SK-N-SH (cell line): ENCODE results near the gene DNMT3A. TPM values are rescaled to one million over a fixed set of nuclear protein-coding genes. Genes with fewer than 3 reads are reported as not detected.
A peak's percentile ranks its signal among the peaks of the same experiment; 100 is the strongest.

Experiments
- CTCF ChIA-PET: fragments of 300-600, 350-600 bp; formaldehyde crosslinking; extraction: SDS; loops from one replicate; lab custom pipeline; 2021; lab: Yijun Ruan, JAX
- POLR2A ChIA-PET: fragments of 350-600 bp; sonication (Branson Sonifier 250); formaldehyde crosslinking; extraction: SDS; loops from one replicate; lab custom pipeline; 2020; ENCODE audit warnings: antibody characterized with exemption, inconsistent platforms; lab: Yijun Ruan, JAX
- DNase-seq: peaks from one replicate; pipeline ENCODE4 v3.0.0; 2012
- H2AFZ ChIP-seq: fragments of 200-600 bp; sonication (generic); 2 replicates; pipeline ENCODE4 v1.8.1; 2016; ENCODE audit warnings: antibody characterized with exemption, mild to moderate bottlenecking, low read depth
- H3F3A ChIP-seq: fragments of 200-600 bp; sonication (generic); replicated peaks from 2 replicates; pipeline ENCODE3; 2016; ENCODE audit warnings: antibody characterized with exemption, mild to moderate bottlenecking; ENCODE audit not compliant: insufficient read depth
- H3K27ac ChIP-seq, 2 experiments: fragments of 200-500 bp in 1 of 2; fragments of 200-600 bp in 1 of 2; sonication (Bioruptor generic) in 1 of 2; sonication (generic), shearing (Covaris generic) in 1 of 2; 2 replicates each; pipeline versions ENCODE4 v1.5.1 to v1.6.1; 2014 to 2016; ENCODE audit warnings: low read depth in 2 of 2, inconsistent platforms in 1 of 2, low read length in 1 of 2, mild to moderate bottlenecking in 1 of 2, mixed read lengths in 1 of 2
- H3K27me3 ChIP-seq: fragments of 200-600 bp; sonication (generic), shearing (Covaris generic); 2 replicates; pipeline ENCODE4 v1.6.1; 2016; ENCODE audit warnings: mixed run types; ENCODE audit not compliant: insufficient read depth
- H3K36me3 ChIP-seq, 2 experiments: fragments of 200-500 bp in 1 of 2; fragments of 200-600 bp in 1 of 2; sonication (Bioruptor generic) in 1 of 2; sonication (generic) in 1 of 2; replicated peaks in 1 of 2; 2 replicates each; pipeline versions ENCODE3 to v1.5.1; 2014 to 2016; ENCODE audit warnings: low read length in 1 of 2, mild to moderate bottlenecking in 1 of 2; ENCODE audit not compliant: insufficient read depth in 2 of 2, control insufficient read depth in 1 of 2
- H3K4me1 ChIP-seq, 2 experiments: fragments of 200-500 bp in 1 of 2; fragments of 200-600 bp in 1 of 2; sonication (Bioruptor generic) in 1 of 2; sonication (generic), shearing (Covaris generic) in 1 of 2; 2 replicates each; pipeline versions ENCODE4 v1.5.1 to v1.6.1; 2014 to 2016; ENCODE audit warnings: low read depth in 1 of 2, low read length in 1 of 2, mixed run types in 1 of 2; ENCODE audit not compliant: insufficient read depth in 2 of 2, control insufficient read depth in 1 of 2
- H3K4me2 ChIP-seq: fragments of 200-600 bp; sonication (generic), shearing (Covaris generic); 2 replicates; pipeline ENCODE4 v1.6.1; 2017; ENCODE audit warnings: mixed run types
- H3K4me3 ChIP-seq, 2 experiments: fragments of 200-500 bp in 1 of 2; fragments of 200-600 bp in 1 of 2; sonication (Bioruptor generic) in 1 of 2; sonication (generic), shearing (Covaris generic) in 1 of 2; 2 replicates each; pipeline versions ENCODE4 v1.5.1 to v1.8.1; 2014 to 2016; ENCODE audit warnings: low read depth in 2 of 2, inconsistent platforms in 1 of 2, low read length in 1 of 2, mild to moderate bottlenecking in 1 of 2, mixed read lengths in 1 of 2, moderate library complexity in 1 of 2
- H3K79me2 ChIP-seq: fragments of 200-600 bp; sonication (generic); 2 replicates; pipeline ENCODE4 v1.8.1; 2017; ENCODE audit warnings: mild to moderate bottlenecking; ENCODE audit not compliant: insufficient read depth
- H3K9ac ChIP-seq: fragments of 200-600 bp; sonication (generic); 2 replicates; pipeline ENCODE4 v1.6.1; 2017; ENCODE audit warnings: mixed run types
- H3K9me2 ChIP-seq: fragments of 200-600 bp; sonication (generic); 2 replicates; pipeline ENCODE4 v1.6.1; 2017; ENCODE audit warnings: mixed run types
- H3K9me3 ChIP-seq: fragments of 200-600 bp; sonication (generic); 2 replicates; pipeline ENCODE4 v1.6.1; 2017; ENCODE audit warnings: mixed run types, mild to moderate bottlenecking, moderate library complexity
- H4K20me1 ChIP-seq: fragments of 200-600 bp; sonication (generic); 2 replicates; pipeline ENCODE4 v1.6.1; 2017; ENCODE audit warnings: mild to moderate bottlenecking, mixed run types; ENCODE audit not compliant: insufficient read depth
- ELF1 ChIP-seq: IDR thresholded peaks from 2 replicates; pipeline ENCODE4 v1.4.0; 2012
- EZH2phosphoT487 ChIP-seq: fragments of 200-600 bp; sonication (generic); IDR thresholded peaks from 2 replicates; pipeline ENCODE4 v1.6.1; 2017; ENCODE audit warnings: low read depth, mixed run types, mild to moderate bottlenecking, antibody characterized with exemption, moderate library complexity, borderline replicate concordance
- FOXJ3 ChIP-seq: sonication (generic); formaldehyde crosslinking; IDR thresholded peaks from 2 replicates; pipeline ENCODE4 v1.5.1; 2020; ENCODE audit warnings: mild to moderate bottlenecking, missing genetic modification reagents
- MEF2A ChIP-seq: IDR thresholded peaks from 2 replicates; pipeline ENCODE4 v1.4.0; 2012; ENCODE audit warnings: low read depth, borderline replicate concordance
- NFIC ChIP-seq: IDR thresholded peaks from 2 replicates; pipeline ENCODE4 v1.4.0; 2012; ENCODE audit warnings: borderline replicate concordance
- NRF1 ChIP-seq: IDR thresholded peaks from 2 replicates; pipeline ENCODE4 v1.6.1; 2012; ENCODE audit warnings: low read depth, mild to moderate bottlenecking, low read length
- PBX3 ChIP-seq: IDR thresholded peaks from 2 replicates; pipeline ENCODE4; 2012
- RAD21 ChIP-seq: IDR thresholded peaks from 2 replicates; pipeline ENCODE4 v1.6.1; 2012; ENCODE audit warnings: mild to moderate bottlenecking, low read length
- RCOR1 ChIP-seq: fragments of 150-350 bp; IDR thresholded peaks from 2 replicates; pipeline ENCODE4 v1.6.1; 2017; ENCODE audit warnings: antibody characterized with exemption, low read length
- RFX5 ChIP-seq: IDR thresholded peaks from 2 replicates; pipeline ENCODE4 v1.6.1; 2012; ENCODE audit warnings: mild to moderate bottlenecking, improper control_type of control experiment, low read length
- RXRA ChIP-seq: IDR thresholded peaks from 2 replicates; pipeline ENCODE4 v1.4.0; 2012; ENCODE audit warnings: low read depth, mild to moderate bottlenecking, borderline replicate concordance
- SIN3A ChIP-seq: IDR thresholded peaks from 2 replicates; pipeline ENCODE4 v1.6.1; 2012; ENCODE audit warnings: low read depth, mild to moderate bottlenecking, low read length, moderate library complexity, borderline replicate concordance
- TAF1 ChIP-seq: IDR thresholded peaks from 2 replicates; pipeline ENCODE4 v1.6.1; 2012; ENCODE audit warnings: low read depth, mild to moderate bottlenecking, low read length, moderate library complexity, borderline replicate concordance
- USF1 ChIP-seq: IDR thresholded peaks from 2 replicates; pipeline ENCODE4 v1.4.0; 2012; ENCODE audit warnings: low read depth, borderline replicate concordance
- ZBTB33 ChIP-seq: IDR thresholded peaks from 2 replicates; pipeline ENCODE4 v1.4.0; 2012; ENCODE audit warnings: low read depth, borderline replicate concordance
- WGBS: methylation state at CpG from one replicate; pipeline ENCODE4 v1.1.6; 2017; ENCODE audit warnings: low lambda C conversion rate; 5-methylcytosine and 5-hydroxymethylcytosine counted together
- polyA plus RNA-seq, 3 experiments: library from polyadenylated mRNA; depleted of rRNA; stranded (reverse); fragments of >200 nt; gene quantifications; 2 replicates each; pipeline ENCODE4 v1.2.3, GENCODE V29; 2012
- TF ChIP-seq, protein P1 (sequence below): fragments of 200-600 bp; sonication (generic); IDR thresholded peaks from 2 replicates; pipeline ENCODE4 v1.6.1; 2017; ENCODE audit warnings: antibody characterized with exemption, mild to moderate bottlenecking, moderate library complexity
- TF ChIP-seq, protein P2 (sequence below): fragments of 150-350 bp; IDR thresholded peaks from 2 replicates; pipeline ENCODE4 v1.6.1; 2016; ENCODE audit warnings: mild to moderate bottlenecking, low read depth, low read length

DNMT3A gene
- polyA plus RNA-seq, 1 of the 3 experiments (the other 2 are of a cell fraction): 5.6 TPM

GRCh38 chr2:25331686-25332365, 9.9 kb downstream of the DNMT3A start:
- Histone ChIP-seq H3F3A (no peaks in the 10 kb centered on the region), H3K79me2 (peaks cover 18% of the 10 kb centered on the region), H2AFZ (no peak overlapping the region), H3K4me3 (no peak overlapping the region), H3K27ac (peak overlapping the region in 1 of 2 experiments; percentile 77; a peak in 1 of 4 replicates), H3K9me2 (no peaks in the 10 kb centered on the region), H3K27me3 (no peaks in the 10 kb centered on the region), H3K4me2 (no peak overlapping the region), H3K9me3 (no peaks in the 10 kb centered on the region; the same call in 1 of the 2 replicates), H3K9ac (no peak overlapping the region), H4K20me1 (peaks cover 64% of the 10 kb centered on the region), H3K36me3 (peaks cover under 1 to 7% of the 10 kb centered on the region in 2 experiments), H3K4me1 (peaks cover 0 to 67% of the 10 kb centered on the region in 2 experiments; a peak in 2 of 4 replicates)
- DNase-seq: no peak
- CTCF ChIA-PET: interaction anchor here (1.3 to 11.3 kb wide), 4 partner anchors 23 to 104 kb away, joined by 3 to 117 read pairs (median 7); no protein-coding TSS in a partner anchor
- WGBS: 90% methylated on average over 23 of the region's 23 CpGs
- POLR2A ChIA-PET: interaction anchor here (0.8 to 1.8 kb wide), 3 partner anchors 8 to 17 kb away, joined by 3 to 6 read pairs (median 6); no protein-coding TSS in a partner anchor
- TF ChIP-seq, protein P1, sequence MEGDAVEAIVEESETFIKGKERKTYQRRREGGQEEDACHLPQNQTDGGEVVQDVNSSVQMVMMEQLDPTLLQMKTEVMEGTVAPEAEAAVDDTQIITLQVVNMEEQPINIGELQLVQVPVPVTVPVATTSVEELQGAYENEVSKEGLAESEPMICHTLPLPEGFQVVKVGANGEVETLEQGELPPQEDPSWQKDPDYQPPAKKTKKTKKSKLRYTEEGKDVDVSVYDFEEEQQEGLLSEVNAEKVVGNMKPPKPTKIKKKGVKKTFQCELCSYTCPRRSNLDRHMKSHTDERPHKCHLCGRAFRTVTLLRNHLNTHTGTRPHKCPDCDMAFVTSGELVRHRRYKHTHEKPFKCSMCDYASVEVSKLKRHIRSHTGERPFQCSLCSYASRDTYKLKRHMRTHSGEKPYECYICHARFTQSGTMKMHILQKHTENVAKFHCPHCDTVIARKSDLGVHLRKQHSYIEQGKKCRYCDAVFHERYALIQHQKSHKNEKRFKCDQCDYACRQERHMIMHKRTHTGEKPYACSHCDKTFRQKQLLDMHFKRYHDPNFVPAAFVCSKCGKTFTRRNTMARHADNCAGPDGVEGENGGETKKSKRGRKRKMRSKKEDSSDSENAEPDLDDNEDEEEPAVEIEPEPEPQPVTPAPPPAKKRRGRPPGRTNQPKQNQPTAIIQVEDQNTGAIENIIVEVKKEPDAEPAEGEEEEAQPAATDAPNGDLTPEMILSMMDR: no peak
- no peak for TF ChIP-seq NRF1
- TF ChIP-seq RCOR1: no peak
- no peak for TF ChIP-seq TAF1
- TF ChIP-seq FOXJ3 (CRISPR knock-in tag): no peak
- TF ChIP-seq NFIC: no peak
- TF ChIP-seq ELF1: no peak
- no peak for TF ChIP-seq ZBTB33
- no peak for TF ChIP-seq SIN3A
- no peak for TF ChIP-seq RXRA
- TF ChIP-seq, protein P2, sequence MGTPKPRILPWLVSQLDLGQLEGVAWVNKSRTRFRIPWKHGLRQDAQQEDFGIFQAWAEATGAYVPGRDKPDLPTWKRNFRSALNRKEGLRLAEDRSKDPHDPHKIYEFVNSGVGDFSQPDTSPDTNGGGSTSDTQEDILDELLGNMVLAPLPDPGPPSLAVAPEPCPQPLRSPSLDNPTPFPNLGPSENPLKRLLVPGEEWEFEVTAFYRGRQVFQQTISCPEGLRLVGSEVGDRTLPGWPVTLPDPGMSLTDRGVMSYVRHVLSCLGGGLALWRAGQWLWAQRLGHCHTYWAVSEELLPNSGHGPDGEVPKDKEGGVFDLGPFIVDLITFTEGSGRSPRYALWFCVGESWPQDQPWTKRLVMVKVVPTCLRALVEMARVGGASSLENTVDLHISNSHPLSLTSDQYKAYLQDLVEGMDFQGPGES: no peak
- no peak for TF ChIP-seq MEF2A
- no peak for TF ChIP-seq PBX3
- TF ChIP-seq EZH2phosphoT487: no peak
- TF ChIP-seq RFX5: no peak
- TF ChIP-seq RAD21: no peak
- TF ChIP-seq USF1: no peak
